Measurements from ENCODE around the gene RNF40.
A peak's percentile ranks its signal among the peaks of the same experiment; 100 is the strongest.

The RNF40 gene

GRCh38 chr16:30746638-30747175, 15.4 kb upstream of the RNF40 start:
- Histone ChIP-seq H3K36me3 (ENCODE audit: control insufficient read depth, insufficient read depth, low read length) (peaks cover 9% of the 10 kb centered on the region), H3K27ac (ENCODE audit: low read depth, low read length) (peak overlapping the region; percentile 19), H3K4me3 (ENCODE audit: low read length) (no peak overlapping the region), H3K9ac (ENCODE audit: low read length) (no peak overlapping the region), H3K4me1 (ENCODE audit: control insufficient read depth, insufficient read depth, low read length) (no peaks in the 10 kb centered on the region), H3K27me3 (ENCODE audit: control insufficient read depth, insufficient read depth, low read length) (no peaks in the 10 kb centered on the region)

GRCh38 chr16:30747331-30747730, 14.8 kb upstream of the RNF40 start:
- H3K4me3 ChIP-seq (ENCODE audit: low read length) = peak overlapping the region; percentile 83
- H3K9ac ChIP-seq (ENCODE audit: low read length) = peak overlapping the region; percentile 70
- no peaks in the 10 kb centered on the region for H3K4me1 ChIP-seq (ENCODE audit: control insufficient read depth, insufficient read depth, low read length)
- H3K36me3 ChIP-seq (ENCODE audit: control insufficient read depth, insufficient read depth, low read length) = peaks cover 9% of the 10 kb centered on the region
- H3K27ac ChIP-seq (ENCODE audit: low read depth, low read length) = peak overlapping the region; percentile 77
- H3K27me3 ChIP-seq (ENCODE audit: control insufficient read depth, insufficient read depth, low read length) = no peaks in the 10 kb centered on the region

- H3K4me1 ChIP-seq (ENCODE audit: control insufficient read depth, insufficient read depth, low read length) = no peaks in the 10 kb centered on the region
- H3K4me3 ChIP-seq (ENCODE audit: low read length) = peak within 1 kb of the TSS; percentile 85
- H3K27me3 ChIP-seq (ENCODE audit: control insufficient read depth, insufficient read depth, low read length) = no peaks in the 10 kb centered on the region
- peak within 1 kb of the TSS; percentile 77 for H3K27ac ChIP-seq (ENCODE audit: low read depth, low read length)
- peak within 1 kb of the TSS; percentile 70 for H3K9ac ChIP-seq (ENCODE audit: low read length)
- peaks cover 9% of the 10 kb centered on the region for H3K36me3 ChIP-seq (ENCODE audit: control insufficient read depth, insufficient read depth, low read length)
Measured at GRCh38 chr16:30747799-30748633, 14.1 kb upstream of the RNF40 start, which contains the start of gene PHKG2. TSS of gene PHKG2 (plus strand) at chr16:30748425. CDS start at chr16:30748821, 396 bp downstream.

GRCh38 chr16:30748634-30749445, 13.3 kb upstream of the RNF40 start:
- peak overlapping the region; percentile 39 for H3K9ac ChIP-seq (ENCODE audit: low read length)
- peak overlapping the region; percentile 85 for H3K4me3 ChIP-seq (ENCODE audit: low read length)
- no peaks in the 10 kb centered on the region for H3K27me3 ChIP-seq (ENCODE audit: control insufficient read depth, insufficient read depth, low read length)
- peaks cover 9% of the 10 kb centered on the region for H3K36me3 ChIP-seq (ENCODE audit: control insufficient read depth, insufficient read depth, low read length)
- H3K4me1 ChIP-seq (ENCODE audit: control insufficient read depth, insufficient read depth, low read length) = no peaks in the 10 kb centered on the region
- peak overlapping the region; percentile 50 for H3K27ac ChIP-seq (ENCODE audit: low read depth, low read length)

- Histone ChIP-seq H3K27me3 (ENCODE audit: control insufficient read depth, insufficient read depth, low read length) (no peaks in the 10 kb centered on the region), H3K36me3 (ENCODE audit: control insufficient read depth, insufficient read depth, low read length) (peaks cover 8% of the 10 kb centered on the region), H3K4me3 (ENCODE audit: low read length) (no peak overlapping the region), H3K27ac (ENCODE audit: low read depth, low read length) (no peak overlapping the region), H3K9ac (ENCODE audit: low read length) (no peak overlapping the region), H3K4me1 (ENCODE audit: control insufficient read depth, insufficient read depth, low read length) (no peaks in the 10 kb centered on the region)
Measured at GRCh38 chr16:30750201-30750600, 11.9 kb upstream of the RNF40 start.

GRCh38 chr16:30750876-30751465, 11.2 kb upstream of the RNF40 start:
- Histone ChIP-seq H3K4me1 (ENCODE audit: control insufficient read depth, insufficient read depth, low read length) (no peaks in the 10 kb centered on the region), H3K27me3 (ENCODE audit: control insufficient read depth, insufficient read depth, low read length) (no peaks in the 10 kb centered on the region), H3K27ac (ENCODE audit: low read depth, low read length) (no peak overlapping the region), H3K9ac (ENCODE audit: low read length) (no peak overlapping the region), H3K4me3 (ENCODE audit: low read length) (no peak overlapping the region), H3K36me3 (ENCODE audit: control insufficient read depth, insufficient read depth, low read length) (peaks cover 11% of the 10 kb centered on the region)

GRCh38 chr16:30753596-30753995, 8.5 kb upstream of the RNF40 start:
- Histone ChIP-seq H3K9ac (ENCODE audit: low read length) (no peak overlapping the region), H3K4me1 (ENCODE audit: control insufficient read depth, insufficient read depth, low read length) (no peaks in the 10 kb centered on the region), H3K27ac (ENCODE audit: low read depth, low read length) (no peak overlapping the region), H3K36me3 (ENCODE audit: control insufficient read depth, insufficient read depth, low read length) (peaks cover 25% of the 10 kb centered on the region), H3K4me3 (ENCODE audit: low read length) (no peak overlapping the region), H3K27me3 (ENCODE audit: control insufficient read depth, insufficient read depth, low read length) (no peaks in the 10 kb centered on the region)

- Histone ChIP-seq H3K4me1 (ENCODE audit: control insufficient read depth, insufficient read depth, low read length) (peaks cover 4% of the 10 kb centered on the region), H3K4me3 (ENCODE audit: low read length) (no peak overlapping the region), H3K27ac (ENCODE audit: low read depth, low read length) (no peak overlapping the region), H3K9ac (ENCODE audit: low read length) (no peak overlapping the region), H3K27me3 (ENCODE audit: control insufficient read depth, insufficient read depth, low read length) (no peaks in the 10 kb centered on the region), H3K36me3 (ENCODE audit: control insufficient read depth, insufficient read depth, low read length) (peaks cover 25% of the 10 kb centered on the region)
Measured at GRCh38 chr16:30755955-30756780, 6.0 kb upstream of the RNF40 start.

GRCh38 chr16:30756781-30757100, 5.4 kb upstream of the RNF40 start:
- peaks cover 7% of the 10 kb centered on the region for H3K4me1 ChIP-seq (ENCODE audit: control insufficient read depth, insufficient read depth, low read length)

GRCh38 chr16:30757316-30757715, 4.8 kb upstream of the RNF40 start:
- Histone ChIP-seq H3K4me1 (ENCODE audit: control insufficient read depth, insufficient read depth, low read length) (peaks cover 7% of the 10 kb centered on the region), H3K4me3 (ENCODE audit: low read length) (no peak overlapping the region), H3K9ac (ENCODE audit: low read length) (no peak overlapping the region), H3K27me3 (ENCODE audit: control insufficient read depth, insufficient read depth, low read length) (no peaks in the 10 kb centered on the region), H3K36me3 (ENCODE audit: control insufficient read depth, insufficient read depth, low read length) (peaks cover 21% of the 10 kb centered on the region), H3K27ac (ENCODE audit: low read depth, low read length) (no peak overlapping the region)

More at GRCh38 chr16:30756781-30757100, 5.4 kb upstream of the RNF40 start:
- Histone ChIP-seq H3K9ac (ENCODE audit: low read length) (no peak overlapping the region), H3K4me3 (ENCODE audit: low read length) (no peak overlapping the region), H3K27me3 (ENCODE audit: control insufficient read depth, insufficient read depth, low read length) (no peaks in the 10 kb centered on the region), H3K36me3 (ENCODE audit: control insufficient read depth, insufficient read depth, low read length) (peaks cover 21% of the 10 kb centered on the region), H3K27ac (ENCODE audit: low read depth, low read length) (no peak overlapping the region)

- no peaks in the 10 kb centered on the region for H3K27me3 ChIP-seq (ENCODE audit: control insufficient read depth, insufficient read depth, low read length)
- no peak overlapping the region for H3K27ac ChIP-seq (ENCODE audit: low read depth, low read length)
- H3K36me3 ChIP-seq (ENCODE audit: control insufficient read depth, insufficient read depth, low read length) = peaks cover 17% of the 10 kb centered on the region
- peaks cover 19% of the 10 kb centered on the region for H3K4me1 ChIP-seq (ENCODE audit: control insufficient read depth, insufficient read depth, low read length)
- no peak overlapping the region for H3K9ac ChIP-seq (ENCODE audit: low read length)
- H3K4me3 ChIP-seq (ENCODE audit: low read length) = no peak overlapping the region
Measured at GRCh38 chr16:30758988-30759491, 3.1 kb upstream of the RNF40 start.

All from rectal smooth muscle tissue (tissue), 1 donor.